Stimulated activated naive CD8-positive, alpha-beta T cell treated with anti-CD3 and anti-CD28 coated beads, Interleukin-15, Interleukin-2, amounts not matched to agents 100 U/mL and 50 U/mL, for 24 hours (primary cell): ENCODE measurements around the gene INSC.
"Not testable (repeated sequence)": the region's sequence is repeated elsewhere in the genome, so short reads cannot be mapped to it uniquely, and the experiment has no call there.

ENCODE experiments used
- ATAC-seq: fragments of 150-1000 bp; cut with Tn5 transposase; one replicate; pipeline ENCODE4 v1.10.0; 2021
- DNase-seq: peaks from one replicate; pipeline ENCODE4 v3.0.0; 2021

INSC gene, protein sequence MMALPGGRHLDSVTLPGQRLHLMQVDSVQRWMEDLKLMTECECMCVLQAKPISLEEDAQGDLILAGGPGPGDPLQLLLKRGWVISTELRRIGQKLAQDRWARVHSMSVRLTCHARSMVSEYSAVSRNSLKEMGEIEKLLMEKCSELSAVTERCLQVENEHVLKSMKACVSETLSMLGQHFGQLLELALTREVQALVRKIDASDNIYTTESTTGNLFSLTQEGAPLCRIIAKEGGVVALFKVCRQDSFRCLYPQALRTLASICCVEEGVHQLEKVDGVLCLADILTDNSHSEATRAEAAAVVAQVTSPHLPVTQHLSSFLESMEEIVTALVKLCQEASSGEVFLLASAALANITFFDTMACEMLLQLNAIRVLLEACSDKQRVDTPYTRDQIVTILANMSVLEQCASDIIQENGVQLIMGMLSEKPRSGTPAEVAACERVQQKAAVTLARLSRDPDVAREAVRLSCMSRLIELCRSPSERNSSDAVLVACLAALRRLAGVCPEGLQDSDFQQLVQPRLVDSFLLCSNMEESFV

DNA sequence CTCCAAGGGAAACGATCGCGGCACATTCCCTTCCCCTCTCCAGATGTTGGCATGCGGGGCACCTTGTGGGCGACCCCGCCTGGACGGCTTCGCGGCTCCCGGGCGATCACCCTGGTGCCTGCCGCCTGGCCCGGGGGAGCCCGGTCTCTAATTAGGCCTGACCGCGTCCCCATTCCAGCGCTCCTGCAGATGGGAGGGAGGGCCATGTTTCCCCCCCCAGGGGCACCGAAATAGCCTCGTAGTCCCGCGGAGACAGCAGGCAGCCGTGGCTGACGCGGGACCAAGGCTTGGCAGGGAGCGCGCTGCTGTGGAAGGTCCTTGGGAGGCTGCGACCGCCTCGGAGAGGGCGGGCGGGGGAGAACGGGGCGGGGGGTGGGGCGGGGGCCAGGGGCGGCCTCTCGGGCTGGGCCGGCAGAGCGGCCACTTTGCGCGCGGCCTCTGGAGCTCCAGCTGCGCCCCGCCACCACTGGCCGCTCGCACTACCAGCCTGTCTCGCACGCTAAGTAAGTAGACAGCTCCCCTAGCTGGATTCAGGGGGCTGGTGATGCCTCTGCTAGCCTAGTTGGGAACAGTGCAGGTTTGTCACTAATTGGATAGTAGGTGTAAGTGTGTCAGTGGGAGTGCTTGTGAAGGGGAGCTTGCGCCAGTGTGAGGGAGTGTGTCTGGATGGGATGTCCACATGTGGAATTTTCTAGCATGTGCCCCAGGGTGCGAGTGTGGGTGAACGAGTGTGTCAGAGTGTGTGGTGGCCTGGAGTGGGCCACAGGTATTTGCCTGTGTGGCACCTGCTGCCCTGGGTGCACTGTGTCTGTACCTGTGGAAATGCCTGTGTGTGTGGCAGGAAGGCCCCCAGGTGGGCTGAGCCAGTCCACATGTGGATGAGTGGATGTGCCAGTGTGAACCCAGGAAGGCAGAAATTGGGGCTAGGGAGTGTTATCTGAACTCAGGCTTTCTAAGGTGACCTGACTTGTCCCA is at the start of gene INSC:
Gene INSC (plus strand): TSS at position 423 of the 975 bp plus-strand sequence. CDS start 34,252 bp downstream, outside the sequence.
- ATAC-seq: no peak
- DNase-seq: no peak

DNA sequence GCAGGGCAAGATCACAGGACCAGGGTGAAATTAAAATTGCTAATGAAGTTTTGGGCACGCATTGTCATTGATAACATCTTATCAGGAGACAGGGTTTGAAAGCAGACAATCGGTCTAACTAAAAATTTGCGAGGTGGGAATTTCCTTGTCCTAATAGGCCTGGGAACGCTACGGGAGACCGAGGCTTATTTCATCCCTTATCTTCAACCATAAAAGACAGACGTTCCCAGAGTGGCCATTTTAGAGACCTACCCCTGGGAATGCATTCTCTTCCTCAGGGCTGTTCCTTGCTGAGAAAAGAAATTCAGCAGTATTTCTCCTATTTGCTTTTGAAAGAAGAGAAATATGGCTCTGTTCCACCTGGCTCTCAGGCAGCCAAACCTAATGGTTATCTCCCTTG is 45.0 kb upstream of the INSC start:
- not testable (repeated sequence) for DNase-seq, ATAC-seq

GRCh38 chr11:15071556-15072255 is 43.0 kb upstream of the INSC start:
- no peak for DNase-seq
- no peak for ATAC-seq

- ATAC-seq: no peak
- no peak for DNase-seq
Measured at GRCh38 chr11:15072551-15073143, 42.1 kb upstream of the INSC start.

DNA sequence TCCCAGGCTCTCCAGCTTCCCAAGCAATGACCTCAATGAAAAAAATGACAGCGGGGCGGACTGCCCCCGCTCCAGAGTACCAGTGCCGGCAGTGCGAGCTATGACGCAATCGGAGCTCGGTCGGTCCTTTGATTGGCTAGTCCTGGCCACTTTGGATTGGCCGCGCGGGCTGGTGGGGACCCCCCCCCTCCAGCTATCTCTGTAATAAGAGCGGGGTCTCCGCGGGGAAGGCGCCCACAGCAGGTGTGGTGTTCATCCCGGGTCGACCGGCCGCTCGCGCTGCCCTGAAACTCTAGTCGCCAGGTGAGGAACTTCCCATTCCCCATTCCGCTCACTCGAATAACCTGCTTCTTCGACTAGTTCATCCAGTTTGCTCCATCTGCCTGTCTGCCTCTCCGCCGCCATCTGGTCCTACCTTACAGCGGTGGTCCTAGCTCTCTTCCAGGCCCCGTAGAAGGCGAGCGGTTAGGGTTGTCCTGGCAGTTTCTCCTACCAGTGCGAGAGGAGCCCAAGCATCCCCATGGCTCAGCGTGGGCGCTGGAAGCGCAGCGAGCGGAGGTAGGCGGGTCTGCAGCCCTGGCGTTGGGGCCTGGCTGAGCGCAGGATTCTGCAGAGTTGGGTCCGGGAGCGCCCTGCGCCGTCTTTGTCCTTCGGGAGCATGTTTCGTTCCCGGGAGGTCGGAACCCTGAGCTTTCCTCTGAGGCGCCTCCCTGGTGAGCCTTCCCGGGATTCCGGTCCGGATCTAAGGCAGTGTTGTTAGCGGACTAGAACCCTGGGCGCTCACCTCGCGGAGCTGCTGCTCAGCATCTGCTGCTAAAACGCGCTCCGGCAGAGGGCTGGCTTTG is 41.1 kb upstream of the INSC start, which contains the start of gene CALCB:
Gene CALCB (plus strand): TSS at position 233 of the 845 bp plus-strand sequence. CDS start 1,126 bp downstream, outside the sequence.
- DNase-seq (peak; percentile 38), ATAC-seq (no peak)

DNA sequence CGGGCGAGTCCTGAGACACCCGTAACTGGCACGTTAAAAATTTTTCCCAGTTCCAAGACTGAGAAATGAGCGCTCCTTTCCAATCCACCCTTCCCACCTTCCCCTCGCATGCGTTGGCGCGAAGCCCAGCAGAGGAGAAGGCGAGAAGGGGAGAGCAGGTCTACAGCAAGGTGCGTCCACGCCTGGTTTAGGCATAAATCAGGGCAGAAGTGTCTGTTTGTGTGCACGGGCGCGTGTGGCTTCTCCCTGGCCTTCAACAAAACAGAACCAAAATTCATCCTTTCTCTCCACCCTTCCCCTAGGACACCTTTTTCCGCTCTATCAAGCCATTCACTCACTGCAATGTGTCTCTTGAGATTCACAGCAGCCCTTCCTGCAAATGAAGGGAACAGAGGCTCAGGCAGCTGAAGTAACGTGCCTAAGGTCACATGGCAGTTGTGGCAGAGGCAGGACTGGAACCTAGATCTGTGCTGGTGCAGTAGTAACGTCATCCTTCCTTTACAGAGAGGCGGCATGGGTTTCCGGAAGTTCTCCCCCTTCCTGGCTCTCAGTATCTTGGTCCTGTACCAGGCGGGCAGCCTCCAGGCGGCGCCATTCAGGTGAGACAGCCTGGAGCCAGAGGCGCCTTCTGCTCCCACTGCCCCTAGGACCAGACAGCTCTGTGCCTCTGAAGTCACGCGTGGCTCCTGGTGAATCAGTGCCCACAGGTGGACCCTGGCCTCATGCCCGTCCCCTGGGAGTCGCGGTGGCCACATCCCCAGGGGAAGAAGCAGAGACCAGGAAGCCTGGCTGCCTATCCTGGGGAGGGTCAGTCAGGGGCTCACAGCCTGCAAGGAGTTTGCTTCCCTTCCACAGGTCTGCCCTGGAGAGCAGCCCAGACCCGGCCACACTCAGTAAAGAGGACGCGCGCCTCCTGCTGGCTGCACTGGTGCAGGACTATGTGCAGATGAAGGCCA is 40.2 kb upstream of the INSC start:
- ATAC-seq (peak; percentile 92), DNase-seq (peak; percentile 92)

DNA sequence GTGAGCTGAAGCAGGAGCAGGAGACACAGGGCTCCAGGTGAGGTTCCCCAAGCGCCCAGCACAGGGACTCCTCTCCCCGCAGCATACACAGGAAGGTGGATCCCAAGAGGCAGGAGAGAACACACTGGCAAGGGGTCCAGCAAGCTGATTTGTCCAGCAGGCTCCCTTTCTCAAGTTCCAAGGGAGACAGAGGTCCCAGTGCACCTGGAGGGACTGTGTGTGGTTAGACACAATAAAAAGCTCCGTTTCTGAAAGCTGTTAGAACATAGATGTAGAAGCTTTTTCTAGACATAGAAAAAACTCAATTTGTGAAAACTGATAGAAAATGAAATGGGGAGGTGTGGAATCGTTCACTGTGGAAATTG is 39.6 kb upstream of the INSC start:
- ATAC-seq: no peak
- no peak for DNase-seq

DNA sequence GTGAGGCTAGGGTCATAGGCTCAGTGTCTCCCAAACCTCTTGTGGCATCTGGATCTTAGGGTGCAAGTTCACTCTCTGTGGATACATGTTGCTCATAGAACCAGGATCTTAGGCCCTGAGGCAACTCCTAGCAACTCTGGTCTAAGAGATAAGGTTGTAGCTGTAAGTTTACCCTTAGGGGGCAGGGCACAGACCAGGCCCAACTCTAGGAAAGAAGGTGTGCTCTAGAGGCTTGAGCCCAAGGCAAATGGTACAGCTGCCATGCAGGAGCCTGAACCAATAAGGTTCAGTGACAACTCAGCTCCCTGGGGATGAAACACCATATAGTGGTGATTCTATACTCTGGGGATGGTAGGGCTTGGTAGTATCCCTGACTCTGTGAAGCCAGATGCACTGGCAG is 23.5 kb upstream of the INSC start:
- no peak for ATAC-seq
- no peak for DNase-seq

GRCh38 chr11:15091625-15092024 is 23.1 kb upstream of the INSC start:
- DNase-seq: no peak
- no peak for ATAC-seq

DNA sequence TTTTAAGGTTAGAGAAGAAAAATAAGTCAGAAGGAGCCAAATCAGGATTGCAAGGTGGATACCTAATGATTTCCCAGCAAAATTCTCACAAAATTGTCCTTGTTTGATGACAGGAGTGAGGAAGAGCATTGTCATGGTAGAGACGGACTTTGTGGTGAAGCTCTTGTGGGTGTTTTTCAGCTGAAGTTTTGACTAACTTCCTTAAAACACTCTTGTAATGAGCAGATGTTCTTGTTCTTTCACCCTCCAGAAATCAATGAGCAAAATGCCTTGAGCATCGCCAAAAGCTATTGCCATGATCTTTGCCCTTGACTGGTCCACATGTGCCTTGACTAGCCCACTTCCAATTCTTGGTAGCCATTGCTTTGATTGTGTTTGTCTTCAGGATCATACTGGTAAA is 21.3 kb upstream of the INSC start:
- ATAC-seq (no peak), DNase-seq (no peak)

- ATAC-seq (no peak), DNase-seq (no peak)
Measured at GRCh38 chr11:15095736-15096228, 18.9 kb upstream of the INSC start.

DNA sequence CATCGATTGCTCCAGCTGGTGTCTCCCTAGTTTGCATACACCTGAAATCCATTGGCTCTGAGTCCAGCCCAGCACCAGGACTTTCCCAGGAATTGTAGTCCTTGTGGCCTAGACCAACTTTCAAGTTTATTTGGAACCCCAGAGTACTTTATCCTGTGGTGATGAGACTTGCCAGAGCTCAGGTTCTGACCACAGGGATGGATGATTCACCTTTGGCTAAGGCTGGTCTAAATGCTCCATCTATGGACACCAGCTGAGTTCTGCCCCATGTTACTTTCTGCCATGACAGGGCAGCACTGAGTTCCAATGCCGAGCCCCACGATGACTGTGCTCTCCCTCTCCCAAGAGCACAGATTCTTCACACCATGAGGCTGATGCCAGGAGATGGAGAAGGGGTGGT is 17.3 kb upstream of the INSC start:
- no peak for ATAC-seq
- DNase-seq: no peak

GRCh38 chr11:15099267-15099666 is 15.5 kb upstream of the INSC start:
- DNase-seq (no peak), ATAC-seq (no peak)

DNA sequence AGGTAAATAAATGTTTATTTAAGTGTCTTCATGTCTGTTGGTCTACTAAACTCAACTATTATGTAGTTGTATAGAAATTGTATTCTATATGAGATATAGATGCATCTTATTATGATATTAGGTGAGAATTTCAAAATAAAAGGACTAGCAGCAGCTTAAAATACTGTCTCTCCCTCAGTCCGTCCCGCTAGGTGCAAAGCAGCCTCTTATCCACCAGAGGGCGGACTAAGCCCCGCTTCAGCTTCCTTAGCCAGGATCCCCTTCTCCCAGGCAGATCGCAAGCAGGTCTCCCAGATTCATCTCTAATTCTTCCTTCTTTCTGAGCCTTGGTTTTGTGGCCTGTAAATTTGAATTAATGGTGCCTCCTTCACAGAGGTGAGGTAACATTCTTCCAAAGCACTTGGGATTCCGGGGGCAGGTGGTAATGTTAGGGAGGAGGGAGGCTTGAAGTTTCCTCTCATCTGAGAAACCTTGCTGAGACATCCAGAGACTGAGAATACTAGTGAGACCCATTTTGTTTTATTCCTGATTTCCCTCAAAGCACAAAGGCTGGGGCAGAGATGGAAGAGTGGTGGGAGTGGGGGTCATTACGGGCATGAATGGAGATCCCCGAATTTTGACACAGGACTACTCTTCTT is 13.5 kb upstream of the INSC start:
- ATAC-seq (peak; percentile 71), DNase-seq (peak; percentile 60)

DNA sequence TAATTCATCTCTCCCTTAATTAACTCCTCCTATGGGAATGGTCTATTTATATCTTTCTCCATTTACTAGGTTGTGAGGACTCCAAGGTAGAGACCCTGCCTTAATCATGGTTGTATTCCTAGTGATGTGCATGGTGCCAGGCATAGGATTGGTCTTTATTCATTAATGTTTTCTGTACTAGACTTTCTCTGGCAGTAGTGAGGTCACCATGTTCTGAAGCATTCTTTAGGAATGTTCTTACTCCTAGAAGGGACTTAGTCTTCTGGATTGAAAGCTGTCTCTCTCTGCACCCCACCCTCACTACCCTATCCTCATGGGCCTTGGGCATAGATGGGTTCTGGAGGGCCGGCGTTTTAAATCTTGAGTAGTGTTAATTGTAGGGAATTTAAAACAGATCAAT is 10.6 kb upstream of the INSC start:
- ATAC-seq: no peak
- DNase-seq: no peak

- no peak for ATAC-seq
- DNase-seq: no peak
Measured at GRCh38 chr11:15106201-15106965, 8.3 kb upstream of the INSC start.

- no peak for ATAC-seq
- DNase-seq: no peak
Measured at GRCh38 chr11:15107730-15108515, 6.8 kb upstream of the INSC start.
